Stomach smooth muscle (tissue), 2 donors: ENCODE measurements around the gene MAPK12.
"Not testable (repeated sequence)": the region's sequence is repeated elsewhere in the genome, so short reads cannot be mapped to it uniquely, and the experiment has no call there.

Experiments used
- H3K27ac ChIP-seq: one replicate; pipeline ENCODE4 v1.7.0; 2013; ENCODE audit warnings: mild to moderate bottlenecking, low read length, inconsistent platforms
- H3K27me3 ChIP-seq, 2 donors: one replicate each; pipeline ENCODE4 v1.7.0; 2013; ENCODE audit warnings: low read length in 2 of 2; ENCODE audit not compliant: insufficient read depth in 2 of 2, control insufficient read depth in 1 of 2
- H3K36me3 ChIP-seq, 2 donors: one replicate each; pipeline ENCODE4 v1.7.0; 2013; ENCODE audit warnings: low read length in 2 of 2; ENCODE audit not compliant: control insufficient read depth in 2 of 2, insufficient read depth in 2 of 2
- H3K4me1 ChIP-seq: one replicate; pipeline ENCODE4 v1.7.0; 2013; ENCODE audit warnings: low read length; ENCODE audit not compliant: control insufficient read depth, insufficient read depth
- H3K4me3 ChIP-seq, 2 donors: one replicate each; pipeline ENCODE4 v1.7.0; 2013; ENCODE audit warnings: low read length in 2 of 2
- H3K9ac ChIP-seq, 2 donors: one replicate each; pipeline ENCODE4 v1.7.0; 2013; ENCODE audit warnings: low read length in 2 of 2, mild to moderate bottlenecking in 1 of 2
- H3K9me3 ChIP-seq, 2 donors: one replicate each; pipeline ENCODE4 v1.7.0; 2013; ENCODE audit warnings: low read length in 2 of 2; ENCODE audit not compliant: control insufficient read depth in 2 of 2
- donor health status: healthy.
- donor health status: Pancreatic carcinoma.

MAPK12 gene

DNA sequence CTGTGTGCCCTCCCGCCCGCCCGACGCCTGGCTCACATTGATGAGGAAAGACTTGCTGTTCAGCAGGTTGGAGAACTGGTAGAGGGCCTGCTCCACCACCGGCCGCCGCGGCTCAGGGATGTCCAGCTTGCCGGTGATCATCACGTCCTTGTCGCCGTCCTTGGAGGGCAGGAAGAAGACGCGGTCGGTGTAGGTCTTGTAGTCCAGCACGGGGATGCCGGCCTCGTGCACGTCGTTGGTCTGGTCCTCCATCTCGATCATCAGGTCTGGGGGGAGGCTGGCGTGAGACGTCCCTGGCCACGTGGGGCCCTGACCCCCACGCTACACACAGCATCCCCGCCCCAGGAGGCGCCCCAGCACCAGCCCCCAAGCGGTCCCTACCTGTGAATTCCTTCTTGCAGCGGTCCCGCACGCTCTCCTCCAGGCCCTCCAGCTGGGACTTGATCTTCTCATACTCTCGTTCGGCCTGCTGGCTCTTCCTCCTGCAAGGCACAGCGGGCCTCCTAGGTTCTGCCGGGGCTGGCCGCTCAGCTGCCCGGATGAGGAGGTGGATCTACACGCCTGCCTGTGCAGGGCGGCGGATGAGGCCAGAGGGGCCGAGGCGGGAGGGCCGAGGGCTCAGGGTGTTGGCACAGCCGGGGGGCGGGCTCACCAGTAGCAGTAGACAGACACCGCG, 19.4 kb upstream of the MAPK12 start:
- H3K27me3 ChIP-seq = no peaks in the 10 kb centered on the region
- H3K27ac ChIP-seq = no peak overlapping the region
- peaks cover 11% of the 10 kb centered on the region for H3K4me1 ChIP-seq
- H3K9me3 ChIP-seq = no peaks in the 10 kb centered on the region
- H3K4me3 ChIP-seq = no peak overlapping the region
- no peak overlapping the region for H3K9ac ChIP-seq
- H3K36me3 ChIP-seq = peaks cover 51 to 52% of the 10 kb centered on the region in 2 donors

DNA sequence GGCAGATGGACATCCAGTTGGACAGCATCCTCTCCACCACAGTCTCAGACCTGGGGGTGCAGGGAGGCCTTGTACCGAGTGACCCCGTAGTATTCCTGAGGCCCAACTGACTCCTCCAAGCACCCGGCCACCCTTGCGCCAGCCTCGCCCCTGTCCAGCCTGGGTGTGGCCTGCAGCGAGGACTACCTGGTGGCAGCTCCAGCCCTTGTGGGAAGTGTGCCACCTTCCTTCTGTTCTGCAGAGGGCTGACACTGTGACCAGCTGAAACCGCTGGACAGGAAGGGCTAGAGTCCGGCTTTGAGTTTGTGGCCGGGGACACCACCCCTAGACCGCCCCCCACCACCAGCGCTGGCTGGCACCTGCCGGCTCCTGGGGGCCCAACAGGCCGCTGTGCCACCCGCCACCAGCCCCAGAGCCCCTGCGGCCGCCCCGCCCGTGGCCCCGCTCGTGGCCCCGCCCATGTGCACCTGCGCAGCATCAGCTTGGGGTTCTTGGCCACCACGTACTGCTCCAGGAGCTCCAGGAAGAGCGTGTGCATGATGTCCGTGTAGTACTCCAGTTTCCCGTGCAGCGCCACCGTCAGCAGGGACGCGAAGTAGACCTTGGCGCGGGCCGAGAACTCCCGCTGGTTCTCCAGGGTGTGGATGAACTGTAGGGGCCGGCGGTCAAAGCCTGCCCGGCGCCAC, 18.7 kb upstream of the MAPK12 start:
- no peak overlapping the region for H3K27ac ChIP-seq
- peaks cover 48 to 49% of the 10 kb centered on the region in 2 donors for H3K36me3 ChIP-seq
- H3K4me1 ChIP-seq = peaks cover 12% of the 10 kb centered on the region
- no peak overlapping the region for H3K4me3 ChIP-seq
- no peak overlapping the region for H3K9ac ChIP-seq
- no peaks in the 10 kb centered on the region for H3K27me3 ChIP-seq
- H3K9me3 ChIP-seq = no peaks in the 10 kb centered on the region

DNA sequence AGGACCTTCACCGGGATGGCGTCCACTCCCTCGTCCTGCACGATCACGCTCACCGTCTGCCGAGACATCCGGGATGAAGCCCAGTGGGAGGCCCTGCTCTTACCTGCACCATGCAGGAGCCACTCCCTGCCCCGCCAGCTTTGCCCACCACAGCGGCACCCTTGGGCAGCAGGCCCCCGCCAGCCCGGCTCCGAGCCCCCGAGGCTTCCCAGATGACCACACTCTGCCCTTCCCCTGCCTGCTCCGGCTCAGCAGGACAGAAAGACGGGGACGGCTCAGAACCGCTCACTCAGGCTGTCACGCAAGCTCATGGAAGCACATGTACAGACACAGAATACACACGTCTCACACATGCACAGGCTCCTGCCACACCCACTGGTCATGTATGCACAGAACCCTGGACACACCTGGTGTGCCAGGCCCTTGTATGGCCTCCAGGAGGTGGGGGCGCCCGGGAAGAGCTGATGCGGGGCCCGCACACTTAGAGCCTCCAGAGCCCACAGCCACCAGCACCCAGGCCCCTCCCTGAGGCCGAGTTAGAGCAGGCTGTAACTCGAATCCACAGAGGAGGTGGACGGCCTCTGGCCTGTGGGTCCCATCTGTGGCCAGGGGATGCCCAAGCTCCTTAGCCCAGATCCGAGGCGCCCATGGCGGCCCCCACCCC, 17.6 kb upstream of the MAPK12 start:
- Histone ChIP-seq H3K4me1 (peaks cover 16% of the 10 kb centered on the region), H3K27ac (no peak overlapping the region)

GRCh38 chr22:50278461-50278860, 17.0 kb upstream of the MAPK12 start:
- H3K9ac ChIP-seq = no peak overlapping the region
- H3K4me3 ChIP-seq = no peak overlapping the region
- no peaks in the 10 kb centered on the region for H3K9me3 ChIP-seq
- H3K36me3 ChIP-seq = peaks cover 44 to 49% of the 10 kb centered on the region in 2 donors
- H3K27ac ChIP-seq = no peak overlapping the region
- H3K27me3 ChIP-seq = no peaks in the 10 kb centered on the region
- H3K4me1 ChIP-seq = peaks cover 19% of the 10 kb centered on the region

More for the DNA sequence above, 17.6 kb upstream of the MAPK12 start:
- Histone ChIP-seq H3K9ac (no peak overlapping the region), H3K27me3 (no peaks in the 10 kb centered on the region), H3K36me3 (peaks cover 44 to 51% of the 10 kb centered on the region in 2 donors), H3K9me3 (no peaks in the 10 kb centered on the region), H3K4me3 (no peak overlapping the region)

- H3K36me3 ChIP-seq = peaks cover 44% of the 10 kb centered on the region in 2 donors
- H3K9ac ChIP-seq = no peak overlapping the region
- H3K4me1 ChIP-seq = peaks cover 19% of the 10 kb centered on the region
Measured at GRCh38 chr22:50277761-50278160, 16.3 kb upstream of the MAPK12 start.

GRCh38 chr22:50276143-50276542, 14.7 kb upstream of the MAPK12 start:
- H3K4me3 ChIP-seq = no peak overlapping the region
- no peaks in the 10 kb centered on the region for H3K9me3 ChIP-seq
- no peak overlapping the region for H3K9ac ChIP-seq
- H3K4me1 ChIP-seq = peaks cover 18% of the 10 kb centered on the region
- peak overlapping the region; percentile 6 for H3K27ac ChIP-seq
- H3K36me3 ChIP-seq = peaks cover 33 to 35% of the 10 kb centered on the region in 2 donors
- H3K27me3 ChIP-seq = peaks cover 0 to 7% of the 10 kb centered on the region in 2 donors

More at GRCh38 chr22:50277761-50278160, 16.3 kb upstream of the MAPK12 start:
- Histone ChIP-seq H3K9me3 (no peaks in the 10 kb centered on the region), H3K27me3 (no peaks in the 10 kb centered on the region), H3K27ac (no peak overlapping the region), H3K4me3 (no peak overlapping the region)

- H3K4me3 ChIP-seq = no peak overlapping the region
- peaks cover 0 to 10% of the 10 kb centered on the region in 2 donors for H3K27me3 ChIP-seq
- peak overlapping the region; percentile 6 for H3K27ac ChIP-seq
- H3K9ac ChIP-seq = no peak overlapping the region
- H3K36me3 ChIP-seq = peaks cover 31% of the 10 kb centered on the region in 2 donors
- H3K4me1 ChIP-seq = peaks cover 25% of the 10 kb centered on the region
- H3K9me3 ChIP-seq = no peaks in the 10 kb centered on the region
Measured at GRCh38 chr22:50275181-50276055, 13.9 kb upstream of the MAPK12 start.

DNA sequence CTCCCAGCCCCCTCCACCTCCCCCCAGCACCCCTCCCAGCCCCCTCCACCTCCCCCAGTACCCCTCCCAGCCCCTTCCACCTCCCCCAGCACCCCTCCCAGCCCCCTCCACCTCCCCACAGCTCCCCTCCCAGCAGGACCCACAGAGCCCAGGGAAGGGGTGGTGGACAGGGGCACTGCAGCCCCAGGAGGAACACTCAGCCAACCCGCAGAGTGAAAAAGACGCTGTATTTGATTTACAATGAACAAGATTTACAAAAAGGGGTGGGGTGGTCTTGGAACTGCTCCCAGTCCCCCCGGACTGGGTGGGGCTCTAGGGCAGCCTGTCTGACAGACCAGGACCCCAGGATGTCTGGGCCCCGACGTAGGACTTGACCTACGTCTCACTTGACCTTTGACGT, 13.3 kb upstream of the MAPK12 start:
- Histone ChIP-seq H3K27ac (no peak overlapping the region), H3K9ac (no peak overlapping the region), H3K4me3 (no peak overlapping the region), H3K4me1 (peaks cover 29% of the 10 kb centered on the region), H3K36me3 (peaks cover 28% of the 10 kb centered on the region in 2 donors), H3K9me3 (no peaks in the 10 kb centered on the region), H3K27me3 (peaks cover 0 to 10% of the 10 kb centered on the region in 2 donors)

- no peak overlapping the region for H3K4me3 ChIP-seq
- no peaks in the 10 kb centered on the region for H3K9me3 ChIP-seq
- no peak overlapping the region for H3K9ac ChIP-seq
- peaks cover 24% of the 10 kb centered on the region in 2 donors for H3K36me3 ChIP-seq
- no peak overlapping the region for H3K27ac ChIP-seq
- peaks cover 0 to 10% of the 10 kb centered on the region in 2 donors for H3K27me3 ChIP-seq
- peaks cover 33% of the 10 kb centered on the region for H3K4me1 ChIP-seq
Measured at GRCh38 chr22:50274311-50274710, 12.8 kb upstream of the MAPK12 start.

DNA sequence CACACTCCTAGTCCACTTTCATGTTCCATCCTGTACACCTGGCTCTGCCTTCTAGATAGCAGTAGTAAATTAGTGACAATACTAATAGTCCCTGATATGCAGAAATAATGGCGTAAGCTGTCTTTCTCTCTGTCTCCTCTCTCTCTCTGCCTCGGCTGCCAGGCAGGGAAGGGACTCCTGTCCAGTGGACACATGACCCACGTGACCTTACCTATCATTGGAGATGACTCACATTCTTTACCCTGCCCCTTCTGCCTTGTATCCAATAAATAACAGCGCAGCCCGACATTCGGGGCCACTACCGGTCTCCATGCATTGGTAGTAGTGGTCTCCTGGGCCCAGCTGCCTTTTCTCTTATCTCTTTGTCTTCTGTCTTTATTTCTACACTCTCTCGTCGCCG, 12.3 kb upstream of the MAPK12 start:
- Histone ChIP-seq H3K4me1 (peaks cover 38% of the 10 kb centered on the region), H3K36me3 (peaks cover 18 to 20% of the 10 kb centered on the region in 2 donors)
- not testable (repeated sequence) for H3K27ac ChIP-seq, H3K9me3 ChIP-seq, H3K9ac ChIP-seq, H3K27me3 ChIP-seq, H3K4me3 ChIP-seq
